Measurements from ENCODE around the gene ZNF598. TPM values are rescaled to one million over a fixed set of nuclear protein-coding genes. Genes with fewer than 3 reads are reported as not detected.
A peak's percentile ranks its signal among the peaks of the same experiment; 100 is the strongest.
"Not testable (repeated sequence)": the region's sequence is repeated elsewhere in the genome, so short reads cannot be mapped to it uniquely, and the experiment has no call there.

Gene ZNF598
- total RNA-seq, 3 donors from 2014 or later (not counting 1 experiment from before 2014, with no cell fraction given), result 56.1 to 71.6 (median 58.2) TPM

DNA sequence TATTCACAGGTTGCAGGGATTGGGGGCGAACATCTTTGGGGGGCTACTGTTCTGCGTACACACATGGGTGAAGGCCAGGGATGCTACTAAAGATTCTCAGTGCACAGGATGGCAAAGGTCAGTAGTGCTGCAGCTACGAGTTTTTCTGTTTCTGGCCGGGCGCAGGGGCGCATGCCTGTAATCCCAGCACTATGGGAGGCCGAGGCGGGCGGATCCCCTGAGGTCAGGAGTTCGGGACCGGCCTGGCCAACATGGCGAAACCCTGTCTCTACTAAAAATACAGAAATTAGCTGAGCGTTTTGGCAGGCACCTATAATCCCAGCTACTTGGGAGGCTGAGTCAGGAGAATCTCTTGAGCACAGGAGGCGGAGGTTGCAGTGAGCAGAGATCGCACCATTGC lies 3.9 kb upstream of the ZNF598 start:
- H3K36me3 ChIP-seq (ENCODE audit: control insufficient read depth, insufficient read depth, low read length), result no peaks in the 10 kb centered on the region
- H3K4me1 ChIP-seq (ENCODE audit: control insufficient read depth, insufficient read depth, low read length), result peaks cover 17% of the 10 kb centered on the region
- H3K27ac ChIP-seq (ENCODE audit: low read length), result no peak overlapping the region
- H3K27me3 ChIP-seq (ENCODE audit: control insufficient read depth, insufficient read depth, low read length), result no peaks in the 10 kb centered on the region
- H3K27ac Mint-ChIP-seq, result no peak overlapping the region
- ATAC-seq (no peak), DNase-seq (no peak)
- TF ChIP-seq, protein P1, sequence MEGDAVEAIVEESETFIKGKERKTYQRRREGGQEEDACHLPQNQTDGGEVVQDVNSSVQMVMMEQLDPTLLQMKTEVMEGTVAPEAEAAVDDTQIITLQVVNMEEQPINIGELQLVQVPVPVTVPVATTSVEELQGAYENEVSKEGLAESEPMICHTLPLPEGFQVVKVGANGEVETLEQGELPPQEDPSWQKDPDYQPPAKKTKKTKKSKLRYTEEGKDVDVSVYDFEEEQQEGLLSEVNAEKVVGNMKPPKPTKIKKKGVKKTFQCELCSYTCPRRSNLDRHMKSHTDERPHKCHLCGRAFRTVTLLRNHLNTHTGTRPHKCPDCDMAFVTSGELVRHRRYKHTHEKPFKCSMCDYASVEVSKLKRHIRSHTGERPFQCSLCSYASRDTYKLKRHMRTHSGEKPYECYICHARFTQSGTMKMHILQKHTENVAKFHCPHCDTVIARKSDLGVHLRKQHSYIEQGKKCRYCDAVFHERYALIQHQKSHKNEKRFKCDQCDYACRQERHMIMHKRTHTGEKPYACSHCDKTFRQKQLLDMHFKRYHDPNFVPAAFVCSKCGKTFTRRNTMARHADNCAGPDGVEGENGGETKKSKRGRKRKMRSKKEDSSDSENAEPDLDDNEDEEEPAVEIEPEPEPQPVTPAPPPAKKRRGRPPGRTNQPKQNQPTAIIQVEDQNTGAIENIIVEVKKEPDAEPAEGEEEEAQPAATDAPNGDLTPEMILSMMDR (IDR thresholded peaks at IDR 0.05), result no peak
- H3K4me3 Mint-ChIP-seq, result peak overlapping the region; percentile 35
- peaks cover 0 to 3% of the 10 kb centered on the region in 2 donors for H3K27me3 Mint-ChIP-seq (ENCODE audit: low read depth in 2 of 2)
- H3K4me1 Mint-ChIP-seq, result peaks cover 10 to 11% of the 10 kb centered on the region in 2 donors
- H3K36me3 Mint-ChIP-seq, result no peaks in the 10 kb centered on the region
- H3K4me3 ChIP-seq (ENCODE audit: low read length), result no peak overlapping the region
- H3K9me3 ChIP-seq (ENCODE audit: control insufficient read depth, insufficient read depth, low read length), result no peaks in the 10 kb centered on the region
- intact Hi-C loops (cut with micrococcal nuclease), result no loop called here
- WGBS (ENCODE audit: insufficient coverage), result 94% methylated on average over 15 of the region's 15 CpGs
- no peaks in the 10 kb centered on the region for H3K9me3 Mint-ChIP-seq

DNA sequence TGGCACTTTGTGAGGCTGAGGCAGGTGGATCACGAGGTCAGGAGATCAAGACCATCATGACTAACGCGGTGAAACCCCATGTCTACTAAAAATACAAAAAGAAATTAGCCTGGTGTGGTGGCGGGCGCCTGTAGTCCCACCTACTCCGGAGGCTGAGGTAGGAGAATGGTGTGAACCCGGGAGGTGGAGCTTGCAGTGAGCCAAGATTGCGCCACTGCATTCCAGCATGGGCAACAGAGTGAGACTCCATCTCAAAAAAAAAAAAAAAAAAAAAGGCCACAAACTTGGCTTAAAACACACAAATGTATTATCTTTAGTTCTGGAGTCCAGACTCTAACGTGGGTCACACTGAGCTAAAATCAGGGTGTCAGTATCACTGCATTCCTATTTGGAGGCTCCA lies 2.1 kb upstream of the ZNF598 start:
- H3K4me3 Mint-ChIP-seq; intact Hi-C loops (cut with micrococcal nuclease); DNase-seq; H3K36me3 ChIP-seq (ENCODE audit: control insufficient read depth, insufficient read depth, low read length); H3K27ac Mint-ChIP-seq; ATAC-seq; H3K9me3 Mint-ChIP-seq; H3K4me3 ChIP-seq (ENCODE audit: low read length); H3K36me3 Mint-ChIP-seq; H3K27ac ChIP-seq (ENCODE audit: low read length); H3K27me3 ChIP-seq (ENCODE audit: control insufficient read depth, insufficient read depth, low read length); H3K27me3 Mint-ChIP-seq (ENCODE audit: low read depth in 2 of 2); H3K9me3 ChIP-seq (ENCODE audit: control insufficient read depth, insufficient read depth, low read length): not testable (repeated sequence)
- peaks cover 24 to 29% of the 10 kb centered on the region in 2 donors for H3K4me1 Mint-ChIP-seq
- H3K4me1 ChIP-seq (ENCODE audit: control insufficient read depth, insufficient read depth, low read length), result peaks cover 35% of the 10 kb centered on the region
- WGBS (ENCODE audit: insufficient coverage), result 74% methylated on average over 5 of the region's 9 CpGs

DNA sequence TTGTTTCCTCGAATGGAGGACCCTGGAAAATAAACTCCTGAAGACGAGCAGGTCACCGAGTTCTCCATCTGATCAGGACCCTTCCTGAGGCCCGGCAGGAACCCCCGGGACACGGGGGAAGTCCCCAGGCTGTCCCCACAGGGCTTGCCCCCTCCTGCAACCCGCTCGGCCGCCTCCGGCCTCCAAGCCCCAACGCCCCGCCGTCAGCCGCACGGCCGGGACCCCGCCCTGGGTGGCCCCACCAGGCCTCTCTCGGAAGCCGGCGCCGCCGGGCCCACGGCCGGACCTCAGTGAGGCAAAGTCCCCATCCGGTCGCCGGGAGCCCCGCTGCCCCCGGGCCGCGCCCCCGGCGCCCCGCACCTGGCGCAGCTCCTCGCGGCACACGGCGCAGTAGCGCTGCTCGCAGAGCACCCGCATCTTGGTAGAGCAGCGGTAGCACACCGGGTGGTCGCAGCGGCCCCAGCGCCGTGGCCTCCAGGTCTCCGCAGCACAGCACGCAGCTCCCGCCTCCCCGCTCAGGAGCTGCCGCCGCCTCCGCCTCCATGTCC lies 383 bp downstream of the ZNF598 start:
- Mint-ChIP-seq H3K4me1 (peaks cover 28 to 50% of the 10 kb centered on the region in 2 donors), H3K9me3 (no peaks in the 10 kb centered on the region), H3K36me3 (no peaks in the 10 kb centered on the region), H3K27ac (peak overlapping the region; percentile 76 to 94), H3K4me3 (peak overlapping the region; percentile 76), H3K27me3 (ENCODE audit: low read depth in 2 of 2) (no peaks in the 10 kb centered on the region)
- DNase-seq (peak in 1 of 2 donors; percentile 32), ATAC-seq (peak; percentile 27 to 41 (median 40))
- Histone ChIP-seq H3K9me3 (ENCODE audit: control insufficient read depth, insufficient read depth, low read length) (no peaks in the 10 kb centered on the region), H3K4me1 (ENCODE audit: control insufficient read depth, insufficient read depth, low read length) (peaks cover 55% of the 10 kb centered on the region), H3K27ac (ENCODE audit: low read length) (peak overlapping the region; percentile 58), H3K27me3 (ENCODE audit: control insufficient read depth, insufficient read depth, low read length) (no peaks in the 10 kb centered on the region), H3K36me3 (ENCODE audit: control insufficient read depth, insufficient read depth, low read length) (no peaks in the 10 kb centered on the region), H3K4me3 (ENCODE audit: low read length) (peak overlapping the region; percentile 32)
- TF ChIP-seq, protein P1 (IDR thresholded peaks at IDR 0.05), result no peak
- intact Hi-C loops (cut with micrococcal nuclease), result loop anchor here (10.0 kb wide), 2 partner anchors 476 to 656 kb away; no protein-coding TSS in a partner anchor
- under 1% methylated on average over 55 of the region's 55 CpGs for WGBS (ENCODE audit: insufficient coverage)

DNA sequence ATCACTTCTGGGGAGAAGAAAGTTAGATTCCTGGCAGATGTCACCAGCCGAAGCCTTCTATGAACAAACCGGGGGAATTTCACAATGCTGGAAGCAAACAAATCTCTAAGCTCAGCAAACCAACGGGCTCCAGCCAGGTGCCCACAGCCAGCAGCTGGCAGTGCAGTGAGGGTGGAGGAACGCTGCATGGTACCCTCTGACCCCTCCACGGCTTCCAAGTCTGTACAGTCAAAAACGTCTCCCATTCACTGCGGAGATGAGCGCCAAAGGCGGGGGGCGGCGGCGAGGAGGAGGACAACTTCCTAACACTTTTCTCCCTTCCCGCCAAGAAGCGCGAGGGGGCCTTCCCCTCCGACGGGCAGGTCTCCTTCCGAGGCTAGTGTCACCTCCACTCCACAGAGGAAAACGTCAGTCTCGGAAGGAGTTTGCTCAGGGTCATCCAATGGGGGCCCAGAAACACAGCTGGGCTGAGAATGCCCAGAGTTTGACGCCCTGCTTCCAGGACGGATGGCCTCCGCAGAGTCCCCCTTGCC lies 924 bp downstream of the ZNF598 start:
- H3K4me1 Mint-ChIP-seq, result peaks cover 28 to 54% of the 10 kb centered on the region in 2 donors
- intact Hi-C loops (cut with micrococcal nuclease), result loop anchor here (10.0 kb wide), 2 partner anchors 476 to 656 kb away; no protein-coding TSS in a partner anchor
- H3K4me3 Mint-ChIP-seq, result peak overlapping the region; percentile 76
- TF ChIP-seq, protein P1 (IDR thresholded peaks at IDR 0.05), result no peak
- Histone ChIP-seq H3K4me3 (ENCODE audit: low read length) (peak overlapping the region; percentile 32), H3K27me3 (ENCODE audit: control insufficient read depth, insufficient read depth, low read length) (no peaks in the 10 kb centered on the region), H3K4me1 (ENCODE audit: control insufficient read depth, insufficient read depth, low read length) (peaks cover 61% of the 10 kb centered on the region), H3K36me3 (ENCODE audit: control insufficient read depth, insufficient read depth, low read length) (no peaks in the 10 kb centered on the region), H3K9me3 (ENCODE audit: control insufficient read depth, insufficient read depth, low read length) (no peaks in the 10 kb centered on the region), H3K27ac (ENCODE audit: low read length) (peak overlapping the region; percentile 58)
- H3K36me3 Mint-ChIP-seq, result no peaks in the 10 kb centered on the region
- H3K27me3 Mint-ChIP-seq (ENCODE audit: low read depth in 2 of 2), result no peaks in the 10 kb centered on the region
- no peaks in the 10 kb centered on the region for H3K9me3 Mint-ChIP-seq
- DNase-seq (peak in 1 of 2 donors; percentile 49), ATAC-seq (no peak)
- H3K27ac Mint-ChIP-seq, result peak overlapping the region; percentile 76 to 94
- 3% methylated on average over 23 of the region's 23 CpGs for WGBS (ENCODE audit: insufficient coverage)

Measured in natural killer cell (primary cell).